Activated CD8-positive, alpha-beta memory T cell treated with anti-CD3 and anti-CD28 coated beads for 48 hours (primary cell): ENCODE results near the gene ZNF276.

ENCODE experiments used
- DNase-seq, 3 experiments: peaks; one replicate each; pipeline ENCODE4 v3.0.0-alpha.2; 2020; ENCODE audit warnings: low read depth in 2 of 3, low spot score in 2 of 3

The ZNF276 gene

DNA sequence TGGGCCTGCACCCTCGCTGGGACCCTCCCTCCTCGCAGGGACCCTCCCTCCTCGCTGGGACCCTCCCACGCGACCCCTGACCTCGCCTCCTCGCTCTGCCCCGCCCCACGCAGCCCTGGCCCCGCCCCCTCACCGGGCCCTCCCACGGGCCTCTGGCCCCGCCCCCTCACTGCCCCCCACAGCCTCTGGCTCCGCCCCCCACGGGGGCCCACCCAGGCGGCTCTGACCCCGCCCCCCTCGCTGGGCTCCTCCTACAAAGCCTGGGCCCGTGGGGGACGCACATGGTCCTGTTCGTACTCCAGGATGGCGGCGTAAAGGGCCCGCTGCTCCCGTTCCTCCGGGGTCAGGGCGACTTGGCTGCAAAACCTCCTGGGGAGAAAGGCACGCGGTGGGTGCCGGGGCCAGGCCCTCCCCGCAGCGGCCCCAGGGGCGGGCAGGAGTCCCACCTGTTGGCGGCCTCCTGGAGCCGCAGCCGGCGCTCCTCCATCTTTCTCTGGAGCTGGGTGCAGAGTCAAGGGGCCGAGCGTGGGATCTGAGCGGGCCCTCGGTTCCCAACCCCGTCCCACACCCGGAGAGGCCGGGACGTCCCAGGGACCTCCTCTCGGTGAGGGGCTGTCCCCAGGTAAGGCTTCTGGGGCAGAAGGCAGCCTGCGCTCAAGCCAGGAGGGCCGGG, 9.6 kb upstream of the ZNF276 start:
- DNase-seq, result peak; percentile 67 to 79 (median 67)

DNA sequence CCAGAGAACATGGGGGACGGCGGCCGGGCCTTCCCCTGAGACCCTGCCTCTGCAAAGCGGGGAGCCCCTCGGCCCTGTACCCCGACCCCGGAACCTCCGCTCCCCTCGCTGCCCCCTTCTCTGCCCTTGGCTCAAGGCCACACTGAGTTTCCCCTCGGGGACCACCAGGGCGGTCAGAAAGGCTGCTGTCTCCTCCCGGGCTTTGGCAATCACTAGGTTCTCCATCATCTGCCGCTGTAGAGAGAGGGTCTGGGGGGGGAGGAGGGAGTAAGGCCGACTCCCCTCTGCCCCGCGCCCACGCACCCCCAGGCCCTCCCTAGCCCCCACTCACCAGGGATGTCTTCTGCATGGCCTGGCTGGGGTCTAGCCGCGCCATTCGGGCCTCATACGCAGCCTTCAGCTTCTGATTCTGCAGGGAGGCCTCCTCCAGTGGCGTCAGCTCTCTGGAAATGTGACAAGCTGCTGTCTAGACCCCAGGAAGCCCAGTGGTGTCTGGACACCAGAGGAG, 9.0 kb upstream of the ZNF276 start:
- DNase-seq, result no peak

DNA sequence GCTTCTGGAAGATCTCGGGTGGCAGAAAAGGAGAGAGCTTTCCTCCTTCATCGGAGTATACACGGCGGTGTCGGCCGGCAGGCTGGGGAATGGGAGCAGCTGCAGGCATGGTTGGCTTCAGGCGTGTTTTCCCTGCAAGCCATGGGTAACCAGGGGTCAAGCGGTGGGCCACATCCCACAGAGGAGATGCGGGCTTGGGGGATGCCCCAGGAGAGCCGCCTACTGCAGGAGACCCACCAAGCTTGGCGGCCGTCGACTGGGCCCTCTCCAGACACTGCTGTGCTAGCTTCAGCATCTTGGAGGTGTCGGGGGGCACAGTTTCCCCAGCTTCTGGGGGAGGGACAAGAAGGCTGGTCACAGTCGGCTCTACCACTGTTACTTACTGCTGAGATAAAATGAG, 4.8 kb upstream of the ZNF276 start:
- no peak for DNase-seq

DNA sequence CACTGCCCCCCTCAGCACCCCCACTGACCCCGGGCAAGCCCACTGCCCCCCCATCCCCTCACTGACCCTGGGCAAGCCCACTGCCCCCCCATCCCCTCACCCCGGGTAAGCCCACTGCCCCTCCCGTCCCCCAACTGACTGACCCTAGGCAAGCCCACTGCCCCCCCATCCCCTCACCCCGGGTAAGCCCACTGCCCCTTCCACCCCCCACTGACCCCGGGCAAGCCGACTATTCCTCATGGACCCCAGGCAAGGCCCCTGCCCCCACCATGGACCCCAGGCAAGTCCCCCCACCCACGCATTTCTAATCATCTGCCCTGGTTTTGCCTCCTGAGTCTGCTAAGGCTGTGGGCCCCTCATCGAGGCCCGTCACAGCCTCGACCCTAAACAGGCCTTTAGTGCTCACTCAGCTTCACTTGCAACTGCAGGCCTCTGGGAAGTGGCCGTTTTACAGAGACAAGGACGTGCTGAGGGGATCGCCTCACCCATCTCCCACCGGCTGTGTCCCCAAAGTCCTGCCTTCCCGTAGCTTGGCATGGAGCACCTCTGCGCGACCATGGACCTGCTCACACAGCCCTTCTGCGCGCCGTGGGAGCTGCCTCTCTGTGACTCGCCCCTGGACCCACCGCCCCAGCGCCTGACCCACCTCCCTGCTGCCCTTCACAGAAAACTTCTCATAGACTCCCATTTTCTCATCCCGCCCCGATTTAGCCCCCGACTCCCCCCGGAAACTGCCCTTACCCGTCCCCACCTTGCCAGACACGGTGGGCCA, 4.2 kb upstream of the ZNF276 start:
- no peak for DNase-seq

DNA sequence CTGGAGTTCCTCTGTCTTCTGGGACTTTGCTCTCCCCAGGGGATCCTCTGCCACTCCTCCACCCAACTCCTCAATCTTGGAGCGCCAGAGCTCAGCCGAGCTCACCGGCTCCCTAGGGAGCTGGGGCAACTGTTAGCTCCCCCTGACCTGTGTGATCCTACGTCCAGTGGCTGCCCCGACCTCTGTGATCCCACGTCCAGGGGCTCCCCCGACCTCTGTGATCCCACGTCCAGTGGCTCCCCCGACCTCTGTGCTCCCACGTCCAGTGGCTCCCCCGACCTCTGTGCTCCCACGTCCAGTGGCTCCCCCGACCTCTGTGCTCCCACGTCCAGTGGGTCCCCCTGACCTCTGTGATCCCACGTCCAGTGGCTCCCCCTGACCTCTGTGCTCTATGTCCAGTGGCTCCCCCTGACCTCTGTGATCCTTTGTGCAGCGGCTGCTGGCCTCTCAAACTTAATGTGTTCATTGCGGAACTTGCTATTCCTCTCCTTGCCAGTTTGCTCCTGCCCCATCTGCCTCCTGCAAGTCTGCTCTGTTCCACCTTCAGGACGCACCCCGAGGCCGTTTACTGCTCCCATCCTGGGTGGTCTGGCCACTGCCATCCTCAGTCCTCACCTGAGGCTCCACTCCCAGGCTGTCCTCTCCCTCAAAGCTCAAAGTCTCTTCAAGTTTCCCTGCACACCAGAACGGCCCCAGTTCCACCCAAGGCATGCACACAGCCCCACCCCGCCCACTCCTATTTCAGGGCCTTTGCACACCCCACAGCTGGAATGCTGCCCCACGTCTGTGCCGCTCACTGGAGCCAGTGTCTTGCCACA, 3.4 kb upstream of the ZNF276 start:
- no peak for DNase-seq

DNA sequence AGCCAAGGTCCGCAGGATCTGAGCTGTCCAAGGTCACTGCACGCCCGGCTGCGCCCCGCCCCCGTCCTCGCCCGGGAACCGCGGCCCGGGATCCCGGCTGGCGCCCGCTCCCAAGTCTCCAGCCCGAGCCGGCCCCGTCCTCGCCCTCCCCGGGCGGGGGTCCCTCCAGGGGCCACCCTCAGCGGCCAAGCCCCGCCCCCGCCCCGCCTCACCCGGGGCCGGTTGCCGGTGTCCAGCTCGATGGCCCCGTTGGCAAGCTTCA, 855 bp upstream of the ZNF276 start:
- peak in 1 of 3 experiments; percentile 40 for DNase-seq

DNA sequence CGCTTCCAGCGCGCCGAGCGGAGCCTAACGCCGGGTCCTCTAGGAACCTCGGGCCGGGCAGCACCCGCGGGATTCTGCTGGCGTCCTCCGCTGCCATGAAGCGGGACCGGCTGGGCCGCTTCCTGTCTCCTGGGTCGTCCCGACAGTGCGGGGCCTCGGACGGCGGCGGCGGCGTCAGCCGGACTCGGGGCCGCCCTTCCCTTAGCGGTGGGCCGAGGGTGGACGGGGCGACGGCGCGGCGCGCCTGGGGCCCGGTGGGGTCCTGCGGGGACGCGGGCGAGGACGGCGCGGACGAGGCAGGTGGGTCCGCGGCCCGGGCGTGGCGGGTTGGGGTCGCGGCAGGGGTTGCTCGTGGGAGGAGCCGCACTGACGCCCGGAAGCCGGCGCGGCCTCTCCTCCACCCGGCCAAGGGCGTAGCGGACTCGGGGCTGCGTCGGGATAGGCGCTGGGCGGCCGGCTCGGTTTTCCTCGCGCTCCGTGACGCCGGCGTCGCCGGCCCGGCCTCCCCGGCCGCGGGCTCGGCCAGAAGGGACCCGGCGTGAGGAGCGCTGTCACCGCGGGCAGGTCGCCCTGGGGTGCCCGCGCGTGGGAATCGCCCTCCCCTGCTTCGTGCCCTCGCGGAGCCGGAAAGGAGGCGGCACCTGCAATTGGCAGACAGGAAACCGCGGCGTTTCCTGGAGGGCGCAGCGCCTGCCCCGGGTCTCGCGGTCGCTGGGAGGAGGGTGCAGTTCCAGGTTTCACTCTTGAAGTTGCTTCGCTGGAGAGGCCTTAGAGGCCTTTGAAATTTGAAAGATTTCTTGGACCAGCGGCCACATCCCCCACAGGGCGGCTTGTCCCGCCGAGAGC, 432 bp downstream of the ZNF276 start:
- DNase-seq, result peak; percentile 54 to 66 (median 63)

DNA sequence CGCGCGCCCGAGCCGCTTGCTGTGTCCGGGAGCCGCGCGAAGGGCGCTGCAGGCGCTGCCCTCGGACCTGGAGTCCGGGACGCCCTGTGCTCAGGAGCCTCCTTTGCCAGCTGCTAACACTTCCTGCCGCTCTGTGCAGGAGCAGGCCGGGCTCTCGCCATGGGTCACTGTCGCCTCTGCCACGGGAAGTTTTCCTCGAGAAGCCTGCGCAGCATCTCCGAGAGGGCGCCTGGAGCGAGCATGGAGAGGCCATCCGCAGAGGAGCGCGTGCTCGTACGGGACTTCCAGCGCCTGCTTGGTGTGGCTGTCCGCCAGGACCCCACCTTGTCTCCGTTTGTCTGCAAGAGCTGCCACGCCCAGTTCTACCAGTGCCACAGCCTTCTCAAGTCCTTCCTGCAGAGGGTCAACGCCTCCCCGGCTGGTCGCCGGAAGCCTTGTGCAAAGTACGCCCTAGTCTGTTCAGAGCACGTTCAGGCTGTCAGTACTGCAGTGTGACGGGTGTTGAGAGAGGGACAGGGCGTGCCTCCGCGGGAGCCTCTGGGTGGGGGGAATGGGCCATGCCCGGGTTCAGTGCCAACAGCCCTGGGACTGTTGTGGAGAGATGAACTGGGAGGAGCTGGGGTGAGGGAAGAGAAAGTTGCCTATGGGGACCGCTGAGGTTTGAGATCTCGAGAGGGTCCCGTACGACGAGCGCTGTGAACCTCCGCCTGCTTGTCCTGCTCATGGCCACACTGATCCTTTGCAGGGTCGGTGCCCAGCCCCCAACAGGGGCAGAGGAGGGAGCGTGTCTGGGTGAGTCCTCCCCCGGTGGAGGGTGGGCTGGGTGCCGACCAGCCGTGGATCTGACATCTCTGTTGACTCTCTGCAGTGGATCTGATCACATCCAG, 1.3 kb downstream of the ZNF276 start:
- peak in 2 of 3 experiments; percentile 36 to 47 for DNase-seq

DNA sequence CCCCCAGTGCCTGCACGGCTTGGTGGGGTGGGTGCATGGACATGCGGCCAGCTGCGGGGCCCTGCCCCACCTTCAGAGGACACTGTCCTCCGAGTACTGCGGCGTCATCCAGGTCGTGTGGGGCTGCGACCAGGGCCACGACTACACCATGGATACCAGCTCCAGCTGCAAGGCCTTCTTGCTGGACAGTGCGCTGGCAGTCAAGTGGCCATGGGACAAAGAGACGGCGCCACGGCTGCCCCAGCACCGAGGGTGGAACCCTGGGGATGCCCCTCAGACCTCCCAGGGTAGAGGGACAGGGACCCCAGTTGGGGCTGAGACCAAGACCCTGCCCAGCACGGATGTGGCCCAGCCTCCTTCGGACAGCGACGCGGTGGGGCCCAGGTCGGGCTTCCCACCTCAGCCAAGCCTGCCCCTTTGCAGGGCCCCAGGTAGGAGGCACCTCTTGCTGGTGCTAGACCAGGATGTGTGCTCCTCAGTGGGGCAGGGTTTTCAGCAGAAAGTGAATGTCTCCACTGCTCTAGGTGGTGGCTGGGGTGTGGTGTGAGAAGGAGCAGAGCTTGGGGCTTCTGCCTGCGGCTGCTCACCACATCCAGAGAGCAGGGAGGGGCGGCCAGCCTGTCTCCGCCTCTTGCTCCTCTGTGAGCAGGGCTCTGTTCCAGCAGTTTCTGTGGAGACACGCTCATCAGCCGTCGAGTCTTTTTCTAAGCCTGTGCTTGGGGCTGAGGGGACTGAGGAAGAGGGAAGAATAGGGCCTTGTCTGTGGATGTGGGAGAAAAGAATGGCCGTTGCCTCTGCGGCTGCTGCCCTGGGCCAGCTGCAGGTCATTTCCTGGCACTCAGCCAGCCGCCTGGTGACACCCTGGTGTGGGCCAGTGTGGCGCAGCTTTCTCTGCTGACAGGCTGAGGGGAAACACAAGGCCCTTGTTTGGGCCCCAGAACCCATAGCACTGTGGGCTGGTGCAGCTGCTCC, 2.2 kb downstream of the ZNF276 start:
- DNase-seq, result peak; percentile 40 to 65 (median 44)

DNA sequence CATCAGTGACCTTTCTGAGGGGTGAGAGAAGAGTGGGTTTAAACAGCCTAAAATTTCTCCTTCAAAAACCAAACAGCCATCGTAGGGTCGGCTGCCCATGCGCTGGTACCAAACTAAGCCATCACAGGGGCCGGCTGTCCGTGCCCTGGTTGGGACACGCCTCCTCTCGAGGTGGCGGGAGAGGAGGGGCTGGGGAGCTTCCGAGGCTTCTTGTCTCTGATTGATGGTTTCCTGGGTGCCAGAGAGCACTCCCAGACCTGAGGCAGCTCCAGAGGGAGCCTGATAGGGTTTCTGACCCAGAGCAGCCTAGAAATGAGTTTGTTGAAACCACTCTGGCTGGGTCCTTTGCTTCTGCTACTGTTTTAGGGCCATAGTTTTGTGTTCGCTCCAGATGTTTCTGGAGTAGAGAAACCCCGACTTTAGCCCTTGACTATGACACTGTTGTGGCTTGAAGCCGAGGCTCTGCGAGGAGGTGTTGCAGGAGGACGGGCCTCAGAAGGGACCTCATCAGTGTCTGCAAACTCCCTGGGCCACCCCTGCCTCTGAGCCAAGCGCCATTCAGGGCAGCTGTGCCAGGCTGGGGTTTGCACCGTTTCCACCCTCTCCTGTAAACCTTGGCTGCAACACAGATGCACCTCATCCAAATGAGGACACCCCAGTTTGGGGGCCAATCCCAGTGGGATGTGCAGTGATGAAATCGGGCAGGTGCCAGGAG, 6.2 kb downstream of the ZNF276 start:
- no peak for DNase-seq

DNA sequence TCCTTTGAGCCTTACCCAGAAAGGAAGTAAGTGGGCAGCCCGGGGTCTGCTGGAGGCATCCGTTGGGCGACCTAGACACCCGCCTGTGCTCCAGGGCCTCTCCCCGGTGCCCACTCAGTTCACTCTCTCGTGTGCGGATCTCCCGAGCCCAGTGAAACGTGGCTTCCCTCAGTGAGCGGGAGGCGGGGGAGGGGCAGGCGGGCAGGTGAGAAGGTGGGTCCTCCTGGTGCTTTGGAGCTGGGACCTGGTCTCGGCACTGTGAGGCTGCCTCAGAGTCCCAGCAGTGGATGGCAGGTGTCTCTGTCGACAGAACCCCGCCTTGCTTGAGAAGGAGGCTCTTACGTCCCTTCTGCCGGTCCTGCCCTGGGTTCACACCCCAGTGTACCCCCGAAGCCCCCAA, 8.0 kb downstream of the ZNF276 start:
- no peak for DNase-seq

DNA sequence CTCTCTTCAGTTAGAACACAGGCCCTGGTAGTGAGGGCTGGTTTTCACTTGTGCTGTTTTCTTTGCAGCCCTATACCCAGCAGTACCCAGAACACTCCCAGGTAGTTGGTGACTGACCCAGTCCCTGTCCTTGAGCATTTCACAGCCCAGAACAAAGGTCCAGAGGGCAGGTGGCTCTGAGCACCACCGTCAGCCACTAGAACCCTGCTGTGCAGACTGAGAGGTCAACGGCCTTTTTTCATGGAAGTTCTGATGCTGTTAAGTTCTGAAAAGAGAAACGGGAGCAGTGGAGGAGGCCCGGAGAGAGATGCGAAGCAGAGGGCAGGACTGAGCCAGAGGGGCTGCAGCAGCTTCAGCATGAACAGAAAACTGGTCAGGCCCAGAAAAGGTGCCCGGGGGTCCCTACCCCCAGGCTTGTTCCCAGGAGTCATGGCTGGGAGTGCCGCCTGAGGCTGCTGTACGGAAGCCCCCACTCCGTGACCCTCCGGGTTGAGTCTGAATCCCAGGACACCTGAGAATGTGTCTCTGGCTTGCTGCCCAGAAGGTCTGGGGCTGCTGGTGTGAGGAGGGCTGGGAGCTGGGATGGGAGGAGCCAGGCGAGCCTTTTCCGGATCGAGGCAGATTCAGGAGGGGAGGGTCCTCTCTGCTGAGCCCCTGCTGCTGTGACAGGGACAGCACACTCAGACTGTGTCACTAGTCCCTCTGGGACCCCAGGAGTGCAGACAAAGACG, 8.7 kb downstream of the ZNF276 start:
- DNase-seq, result no peak

DNA sequence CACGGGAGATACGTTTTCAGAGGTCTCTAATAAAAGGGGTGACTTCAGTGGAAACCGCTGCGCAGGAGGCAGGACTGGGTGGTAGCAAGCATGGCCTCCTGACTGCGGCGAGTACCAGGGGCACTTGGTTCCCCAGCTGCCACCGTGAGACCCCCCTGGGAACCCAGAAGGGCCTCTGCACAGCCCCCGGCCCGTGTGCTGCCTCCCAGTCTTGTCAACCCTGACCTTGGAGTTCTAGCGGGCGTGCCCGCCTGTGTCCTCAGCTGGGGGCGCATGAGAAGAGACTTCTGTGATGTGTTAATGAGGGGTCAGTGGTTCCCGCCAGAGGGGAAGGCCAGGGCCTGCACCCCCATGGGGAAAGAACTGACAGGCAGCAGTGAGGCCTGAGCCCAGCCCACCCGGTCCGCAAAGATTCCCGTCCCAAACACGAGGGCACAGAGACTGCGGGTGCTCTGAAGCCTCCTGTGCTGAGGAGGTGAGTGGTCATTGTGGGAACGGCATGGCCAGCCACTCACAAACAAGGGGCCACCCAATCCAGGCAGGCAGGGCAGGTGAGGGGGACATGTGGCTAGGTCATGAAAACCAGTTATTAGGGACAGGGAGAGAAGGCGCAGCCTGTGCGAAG, 9.4 kb downstream of the ZNF276 start:
- no peak for DNase-seq

DNA sequence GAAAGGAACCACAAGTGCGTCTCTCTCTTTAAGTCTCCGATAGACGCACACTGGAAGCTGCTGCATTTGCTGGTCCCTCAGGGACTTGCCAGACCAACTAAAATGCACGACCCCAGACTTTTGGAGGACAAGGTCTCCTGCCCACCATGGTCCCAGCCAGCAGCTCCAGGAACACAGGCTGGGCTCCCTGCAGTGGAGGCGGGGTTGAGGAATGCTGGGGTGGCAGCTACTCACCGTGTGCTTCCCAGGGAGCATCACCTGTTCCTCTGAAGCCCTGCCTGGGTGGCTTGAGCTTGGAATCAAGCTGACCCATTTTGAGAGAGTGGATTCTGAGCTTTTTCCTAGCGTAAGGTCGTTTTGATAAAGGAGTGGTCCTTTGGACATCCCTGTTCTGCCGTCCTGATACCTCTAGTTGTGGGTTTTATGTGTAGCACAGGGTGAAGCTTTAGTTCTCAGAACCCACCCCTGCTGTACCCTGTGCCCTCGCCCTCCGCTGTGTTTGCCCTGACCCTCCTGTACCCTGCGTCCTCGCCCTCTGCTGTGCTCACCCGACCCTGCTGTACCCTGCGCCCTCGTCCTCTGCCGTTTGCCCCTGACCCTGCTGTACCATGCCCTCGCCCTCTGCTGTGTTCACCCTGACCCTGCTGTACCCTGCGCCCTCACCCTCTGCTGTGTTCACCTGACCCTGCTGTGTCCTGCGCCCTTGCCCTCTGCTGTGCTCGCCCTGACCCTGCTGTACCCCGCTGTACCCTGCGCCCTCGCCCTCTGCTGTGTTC, 11.0 kb downstream of the ZNF276 start:
- no peak for DNase-seq

DNA sequence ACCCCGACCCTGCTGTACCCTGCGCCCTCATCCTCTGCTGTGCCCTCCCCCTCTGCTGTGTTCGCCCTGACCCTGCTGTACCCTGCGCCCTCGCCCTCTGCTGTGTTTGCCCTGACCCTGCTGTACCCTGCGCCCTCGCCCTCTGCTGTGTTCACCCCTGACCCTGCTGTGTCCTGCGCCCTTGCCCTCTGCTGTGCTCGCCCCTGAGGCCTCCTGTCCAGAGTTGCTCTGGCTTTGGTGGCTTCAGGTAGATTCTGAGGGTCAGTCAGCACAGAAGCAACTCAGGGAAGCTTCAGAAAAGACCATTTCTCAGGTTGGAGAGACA, 11.5 kb downstream of the ZNF276 start:
- DNase-seq, result no peak

DNA sequence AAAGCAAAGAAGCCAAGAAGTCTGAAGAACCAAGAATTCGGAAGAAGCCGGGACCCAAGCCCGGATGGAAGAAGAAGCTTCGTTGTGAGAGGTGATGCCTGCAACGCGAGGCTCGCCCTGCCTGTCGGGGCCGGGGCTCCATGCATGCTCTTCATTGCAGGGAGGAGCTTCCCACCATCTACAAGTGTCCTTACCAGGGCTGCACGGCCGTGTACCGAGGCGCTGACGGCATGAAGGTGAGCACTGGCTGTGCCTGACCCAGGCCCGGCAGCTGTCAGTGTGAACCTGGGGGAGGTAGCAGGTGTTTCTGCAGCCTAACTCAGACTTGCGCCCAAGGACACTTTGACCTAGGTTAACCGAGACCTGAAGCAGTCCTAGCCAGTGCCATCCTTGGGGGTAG, 12.0 kb downstream of the ZNF276 start:
- DNase-seq, result no peak

DNA sequence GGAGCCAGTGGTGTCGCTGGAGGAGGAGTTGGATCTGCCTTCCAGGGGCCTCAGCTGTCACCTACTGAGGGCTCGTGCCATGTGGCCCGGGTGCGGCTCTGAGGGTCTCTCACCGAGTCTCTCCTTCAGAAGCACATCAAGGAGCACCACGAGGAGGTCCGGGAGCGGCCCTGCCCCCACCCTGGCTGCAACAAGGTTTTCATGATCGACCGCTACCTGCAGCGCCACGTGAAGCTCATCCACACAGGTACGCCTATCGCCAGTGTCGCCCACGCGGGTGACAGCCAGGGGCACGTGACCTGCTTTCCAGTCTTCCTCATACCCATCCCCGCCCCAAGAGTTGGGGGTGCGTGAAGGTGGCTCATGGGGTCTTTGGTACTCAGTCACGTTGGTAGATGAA, 12.5 kb downstream of the ZNF276 start:
- DNase-seq, result no peak
